ENCODE results near the gene C12orf76.
"Not testable (repeated sequence)": the region's sequence is repeated elsewhere in the genome, so short reads cannot be mapped to it uniquely, and the experiment has no call there.

C12orf76 gene

DNA sequence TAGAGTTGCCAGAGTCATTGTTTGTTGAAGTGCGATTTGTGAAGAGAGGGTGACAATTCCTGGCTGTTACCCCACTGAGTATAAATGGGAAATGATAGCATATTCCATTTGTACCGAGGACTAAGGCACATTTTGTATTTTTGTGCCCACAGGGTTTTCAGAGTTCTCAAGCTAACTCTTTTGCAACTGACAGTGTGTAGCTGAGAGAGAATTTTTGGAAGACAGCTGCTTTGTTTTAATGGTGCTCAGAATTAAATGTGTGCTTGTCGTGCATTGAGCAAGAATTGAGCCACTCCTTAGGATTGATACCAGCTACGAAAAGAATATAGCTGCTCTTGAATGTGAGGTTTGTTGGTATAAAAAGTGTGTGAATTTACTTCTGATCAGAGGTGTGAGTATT lies 27.4 kb downstream of the C12orf76 start:
- no peak for DNase-seq

- no peak for DNase-seq
Observed at GRCh38 chr12:110015132-110015531, 33.2 kb downstream of the C12orf76 start.

DNA sequence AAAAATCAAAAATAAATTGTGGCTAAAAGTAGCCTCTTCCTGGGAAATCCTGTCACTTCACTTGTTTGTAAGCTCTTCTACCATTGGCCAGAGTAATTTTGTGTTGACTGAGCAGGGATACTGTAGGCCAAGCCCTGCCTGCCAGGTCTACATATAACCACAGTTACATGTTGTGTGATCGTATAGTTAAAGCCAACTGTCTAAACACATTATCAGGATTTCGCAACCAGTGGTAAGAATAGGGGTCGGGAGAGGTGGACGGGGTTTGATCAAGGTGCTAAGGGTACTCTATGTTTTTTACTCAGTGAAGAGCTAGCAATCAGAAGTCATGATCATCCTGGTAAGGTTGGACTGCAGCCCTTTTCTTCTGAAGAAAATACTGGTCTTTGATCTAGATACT lies 35.7 kb downstream of the C12orf76 start:
- DNase-seq, result no peak

GRCh38 chr12:110012137-110012536 lies 36.2 kb downstream of the C12orf76 start:
- no peak for DNase-seq

GRCh38 chr12:110010853-110011723 lies 37.2 kb downstream of the C12orf76 start:
- DNase-seq, result no peak

- DNase-seq, result not testable (repeated sequence)
Observed at GRCh38 chr12:110008681-110009398, 39.5 kb downstream of the C12orf76 start.

DNA sequence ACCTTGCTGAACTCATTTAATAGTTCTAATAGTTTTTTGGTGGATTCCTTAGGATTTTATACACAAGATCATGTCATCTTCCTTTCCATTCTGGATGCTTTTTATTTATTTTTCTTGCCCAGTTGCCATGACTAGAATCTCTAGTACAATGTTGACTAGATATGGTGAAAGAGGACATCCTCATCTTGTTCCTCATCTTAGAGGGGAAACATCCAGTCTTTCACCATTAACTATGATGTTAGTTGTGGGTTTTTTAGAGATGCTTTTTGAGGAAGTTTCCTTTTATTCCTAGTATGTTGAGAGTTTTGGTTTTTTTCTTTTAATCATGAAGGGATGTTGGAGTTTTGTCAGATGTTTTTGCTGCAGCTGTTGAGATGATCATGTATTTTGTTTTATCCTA lies 40.4 kb downstream of the C12orf76 start:
- no peak for DNase-seq

- DNase-seq, result no peak
Observed at GRCh38 chr12:110006115-110006514, 42.2 kb downstream of the C12orf76 start.

DNA sequence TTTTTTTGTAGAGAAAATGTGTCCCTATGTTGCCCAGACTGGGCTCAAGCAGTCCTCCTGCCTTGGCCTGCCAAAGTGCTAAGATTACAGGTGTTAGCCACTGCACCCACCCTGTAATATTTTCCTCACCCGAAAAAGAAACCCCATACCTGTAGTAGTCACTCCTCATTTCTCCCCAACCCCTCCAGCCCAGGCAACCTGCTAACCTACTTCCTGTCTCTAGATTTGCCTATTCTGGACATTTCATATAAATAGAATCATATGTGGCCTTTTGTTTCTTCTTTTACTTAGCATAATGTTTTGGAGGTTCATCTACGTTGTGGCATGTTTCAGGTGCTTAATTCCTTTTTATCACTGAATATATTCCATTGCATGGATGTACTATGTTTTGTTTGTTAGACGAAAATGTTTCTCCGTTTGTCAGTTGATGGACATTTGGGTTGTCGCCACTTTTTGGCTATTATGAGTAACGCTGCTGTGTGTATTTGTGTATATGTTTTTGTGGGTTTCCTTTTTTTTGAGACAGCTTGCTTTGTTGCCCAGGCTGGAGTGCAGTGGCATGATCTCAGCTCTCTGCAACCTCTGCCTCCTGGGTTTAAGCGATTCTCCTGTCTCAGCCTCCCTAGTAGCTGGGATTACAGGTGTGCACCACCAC lies 42.9 kb downstream of the C12orf76 start:
- DNase-seq, result no peak

DNA sequence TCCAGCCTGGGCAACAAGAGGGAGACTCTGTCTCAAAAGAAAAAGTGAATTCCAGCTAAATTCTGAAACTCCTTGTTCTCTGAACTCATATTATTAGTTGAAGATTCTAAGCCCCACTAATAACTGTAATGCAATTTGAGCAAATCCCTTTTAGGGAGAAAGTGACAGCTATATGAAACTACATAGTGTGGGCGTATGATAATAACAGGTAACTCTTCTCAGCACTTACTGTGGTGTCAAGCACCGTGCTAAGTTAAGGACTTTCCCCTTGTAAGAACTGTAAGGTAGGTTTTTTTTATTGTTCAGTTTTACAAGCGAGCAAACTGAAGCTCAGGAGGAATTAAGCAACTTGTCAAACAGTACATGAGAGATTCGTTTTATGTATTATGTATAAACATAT lies 43.7 kb downstream of the C12orf76 start:
- DNase-seq, result no peak

DNA sequence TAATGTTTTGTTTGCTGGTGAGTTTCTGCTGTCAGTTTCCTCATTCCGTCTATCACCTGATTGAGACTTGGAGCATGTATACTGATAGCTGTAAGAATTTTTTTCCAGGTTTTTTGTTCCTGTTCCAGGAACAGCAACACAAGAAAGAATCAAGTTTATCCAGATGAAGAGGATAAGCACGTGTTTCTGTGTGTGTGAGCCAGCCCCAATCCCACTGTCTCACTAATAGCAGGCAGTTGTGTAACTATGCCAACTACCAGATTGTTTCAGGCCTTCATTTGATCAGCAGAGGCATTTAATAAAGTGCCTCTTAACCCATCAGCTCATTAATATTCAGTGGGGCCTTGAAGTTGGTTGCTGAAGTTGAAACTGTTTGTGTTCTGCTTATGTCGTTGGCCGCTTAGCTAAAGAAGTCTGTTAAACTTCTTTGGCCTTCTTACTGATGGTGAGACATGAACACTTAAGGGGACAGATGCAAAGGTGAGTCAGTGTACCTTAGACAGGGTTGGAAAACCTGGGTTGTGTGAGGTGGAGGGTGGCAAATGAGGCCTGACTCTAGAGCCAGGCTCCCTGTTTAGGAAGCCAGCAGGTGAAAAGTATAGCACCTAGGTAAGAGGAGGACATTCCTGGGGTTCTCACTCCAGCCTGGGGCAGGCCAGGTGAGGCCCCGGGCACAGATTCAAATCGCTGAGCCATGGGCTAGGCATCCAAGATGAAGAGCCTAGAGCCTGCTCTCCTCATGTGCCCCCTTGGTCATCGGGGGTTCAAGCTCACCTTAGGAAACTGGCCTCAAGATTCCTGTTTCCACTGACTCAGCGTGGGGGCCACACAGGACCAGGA lies 45.4 kb downstream of the C12orf76 start:
- DNase-seq, result no peak

DNA sequence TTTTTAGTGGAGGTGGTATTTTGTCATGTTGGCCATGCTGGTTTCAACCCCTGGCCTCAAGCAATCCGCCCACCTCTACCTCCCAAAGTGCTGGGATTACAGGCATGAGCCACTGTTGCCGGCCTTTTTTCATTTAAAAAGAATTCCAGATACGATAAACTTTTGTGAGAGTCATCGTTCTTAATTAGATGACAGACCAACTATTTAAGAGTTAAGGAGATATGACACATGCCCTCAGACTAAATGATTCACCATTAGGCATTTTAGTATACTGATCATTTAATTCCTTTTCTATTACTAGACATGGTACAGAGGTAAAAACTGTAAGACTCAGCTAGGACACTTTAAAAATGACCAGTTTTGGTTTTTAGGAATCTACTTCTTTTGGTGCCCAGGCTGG lies 46.7 kb downstream of the C12orf76 start:
- DNase-seq, result no peak

- DNase-seq, result no peak
Observed at GRCh38 chr12:109999983-110000505, 48.3 kb downstream of the C12orf76 start.

DNA sequence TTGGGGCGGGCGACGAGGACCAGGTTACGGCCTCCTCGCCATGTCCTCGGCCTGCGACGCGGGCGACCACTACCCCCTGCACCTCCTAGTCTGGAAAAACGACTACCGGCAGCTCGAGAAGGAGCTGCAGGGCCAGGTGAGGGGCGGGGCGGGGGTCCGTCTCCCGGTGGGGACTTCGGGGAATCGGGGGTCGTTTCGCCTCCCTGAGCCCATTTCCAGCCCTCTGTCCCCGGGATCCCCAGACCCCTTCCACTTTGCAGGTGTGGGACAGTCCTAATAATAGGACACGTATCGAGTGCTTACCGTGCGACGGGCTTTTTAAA lies 48.7 kb downstream of the C12orf76 start:
- no peak for DNase-seq

- peak; percentile 87 for DNase-seq
Observed at GRCh38 chr12:109998904-109999648, 49.2 kb downstream of the C12orf76 start, which contains the start of gene ANKRD13A. TSS of gene ANKRD13A (plus strand) at chr12:109999430. CDS start at chr12:109999689, 259 bp downstream.

DNA sequence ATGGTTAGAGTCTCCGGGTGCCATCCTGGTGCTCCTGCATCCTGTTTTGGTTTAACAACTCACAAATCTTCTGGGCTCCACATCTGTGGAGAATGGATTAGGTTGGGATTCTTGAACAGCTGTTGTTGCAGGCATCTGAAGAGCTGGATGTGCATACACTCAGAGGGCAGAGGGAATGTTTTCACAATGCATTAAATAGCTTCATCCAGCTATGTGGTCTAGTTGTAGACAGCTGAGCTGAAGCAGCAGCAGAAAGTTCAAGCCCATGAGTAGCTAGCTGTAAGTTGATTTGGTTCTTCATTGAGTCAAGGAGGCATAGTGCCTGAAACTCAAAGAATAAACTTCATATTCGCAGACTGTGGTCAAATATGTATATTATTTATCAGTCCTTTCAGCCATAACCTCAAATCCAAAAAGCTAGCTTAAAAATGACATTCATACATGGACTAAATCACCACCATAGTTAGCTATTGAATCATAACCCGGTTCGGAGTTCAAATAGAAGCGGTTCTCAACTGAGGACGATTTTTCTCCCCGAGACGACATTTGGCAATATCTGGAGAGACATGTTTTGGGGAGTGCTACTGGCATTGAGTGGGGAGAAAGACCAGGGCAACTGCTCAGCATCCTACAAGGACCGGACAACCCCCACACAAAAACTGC lies 50.0 kb downstream of the C12orf76 start:
- DNase-seq, result no peak

DNA sequence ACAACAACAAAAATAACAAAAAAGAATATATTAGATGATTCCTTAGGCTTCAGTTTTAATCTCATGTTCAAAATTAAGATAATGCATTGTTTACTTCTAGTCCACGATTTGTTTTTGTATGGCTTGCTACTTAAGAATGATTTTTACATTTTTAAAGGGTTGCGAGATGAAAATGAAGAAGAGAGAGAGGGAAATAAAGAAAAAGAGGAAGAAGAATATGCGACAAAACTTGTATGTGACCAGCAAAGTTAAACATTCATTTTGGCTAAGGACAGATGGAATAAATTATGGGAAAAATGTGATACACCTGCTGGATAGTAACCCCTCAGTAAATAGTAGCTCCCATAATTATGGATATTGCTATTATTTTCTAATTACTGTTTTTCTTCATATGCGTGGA lies 50.9 kb downstream of the C12orf76 start:
- no peak for DNase-seq

DNA sequence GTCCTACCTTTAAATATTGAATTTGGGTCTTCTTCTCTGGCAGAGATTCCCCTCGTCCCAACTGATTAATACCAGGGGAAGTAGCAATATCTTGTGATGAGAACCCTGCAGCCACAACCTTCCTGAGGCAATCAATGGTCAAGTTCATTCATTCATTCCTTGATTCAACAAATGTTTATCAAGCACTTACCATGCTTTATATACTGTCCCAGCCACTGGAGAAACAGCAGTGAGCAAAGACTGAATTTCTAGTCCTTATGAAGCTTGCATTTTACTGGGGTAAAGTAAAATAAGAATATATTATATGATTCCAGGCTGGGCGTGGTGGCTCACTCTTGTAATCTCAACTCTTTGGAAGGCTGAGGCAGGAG lies 51.9 kb downstream of the C12orf76 start:
- no peak for DNase-seq

- peak; percentile 77 for DNase-seq
Observed at GRCh38 chr12:109995686-109996482, 52.4 kb downstream of the C12orf76 start, which contains the start of gene GIT2. TSS of gene GIT2 (minus strand) at chr12:109996368. CDS start at chr12:109996224, 144 bp downstream.

- DNase-seq, result no peak
Observed at GRCh38 chr12:109995361-109995685, 53.0 kb downstream of the C12orf76 start.
